IPS DF 4.7 (cell line): ENCODE data around the gene PTPRG.

Experiments
- DNase-seq: peaks from one replicate; pipeline ENCODE4 v3.0.0-alpha.2; 2013; ENCODE audit warnings: low spot score; ENCODE audit errors: extremely low read depth

Gene PTPRG

DNA sequence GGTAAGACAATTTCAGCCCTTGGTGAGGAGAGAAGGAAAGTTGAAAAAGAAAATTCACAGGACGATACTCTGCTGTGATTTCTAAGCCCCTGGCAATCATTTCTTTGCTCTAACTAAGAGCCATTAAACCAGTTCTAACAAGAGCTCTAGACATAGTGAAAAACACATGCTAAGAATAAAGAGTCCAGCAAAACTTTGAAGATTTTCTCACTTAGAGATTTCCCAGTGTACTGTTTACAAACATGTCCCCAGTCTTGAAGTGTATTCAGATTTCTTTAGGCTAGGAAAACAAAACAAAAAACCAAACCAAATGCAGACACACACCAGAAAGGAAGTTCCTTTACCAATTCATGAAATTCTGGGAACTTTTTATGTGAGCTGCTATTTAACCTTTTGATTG, 325.8 kb downstream of the PTPRG start:
- no peak for DNase-seq

DNA sequence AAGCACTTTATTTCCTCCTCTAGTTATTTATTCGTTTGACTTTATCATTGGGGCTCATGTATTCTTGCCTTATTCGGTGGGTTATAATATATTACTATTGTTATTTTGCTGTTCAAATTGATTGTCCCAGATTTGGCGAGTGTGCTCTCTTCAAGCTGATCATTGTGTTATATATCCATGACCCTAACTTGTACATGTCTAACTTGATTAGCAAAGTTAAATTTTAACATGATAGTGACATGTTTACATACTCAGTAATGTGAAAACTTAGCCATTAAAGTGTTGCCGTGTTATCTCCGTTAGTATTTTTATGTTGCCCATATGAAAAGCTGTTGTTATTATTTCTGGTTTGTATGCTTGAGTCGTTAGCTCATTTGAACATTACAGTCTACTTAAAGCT, 327.9 kb downstream of the PTPRG start:
- no peak for DNase-seq

DNA sequence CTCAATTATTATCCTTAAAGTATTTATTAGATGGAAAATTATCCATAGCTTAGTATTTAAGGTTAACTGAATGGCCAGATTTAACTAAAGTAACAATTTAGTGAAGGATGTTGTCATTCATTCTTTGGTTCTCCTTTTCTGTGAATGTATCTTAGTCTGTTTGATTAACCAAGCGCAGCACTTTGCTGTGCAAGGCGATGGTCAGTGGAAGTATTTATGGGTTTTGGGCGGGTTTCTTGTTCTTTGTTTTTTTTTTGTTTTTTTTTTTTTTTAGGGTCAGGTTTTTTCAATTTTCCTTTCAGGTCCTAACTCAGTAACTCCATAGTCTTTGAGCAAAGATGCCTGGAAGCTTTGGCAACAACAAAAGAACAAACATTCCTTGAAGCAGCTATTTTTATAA, 328.8 kb downstream of the PTPRG start:
- no peak for DNase-seq

DNA sequence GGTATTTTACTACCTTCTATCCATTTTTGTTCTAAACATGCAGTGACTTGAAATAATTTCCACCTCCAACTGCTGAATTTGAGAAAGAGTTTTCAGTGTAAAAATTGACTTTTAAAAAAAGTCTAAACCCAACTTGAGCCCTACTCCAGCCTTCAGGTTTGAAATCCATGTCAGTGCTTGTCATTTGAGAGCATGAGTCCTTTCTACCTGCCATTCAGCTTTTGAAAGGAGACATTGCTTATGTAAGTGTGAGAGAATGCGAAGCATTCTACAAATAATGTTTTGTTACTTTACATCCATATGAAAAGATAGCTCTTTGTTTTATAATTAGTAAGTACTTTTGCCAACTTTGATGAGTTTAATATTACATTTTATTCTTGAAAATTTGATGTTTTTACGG, 329.2 kb downstream of the PTPRG start:
- no peak for DNase-seq

DNA sequence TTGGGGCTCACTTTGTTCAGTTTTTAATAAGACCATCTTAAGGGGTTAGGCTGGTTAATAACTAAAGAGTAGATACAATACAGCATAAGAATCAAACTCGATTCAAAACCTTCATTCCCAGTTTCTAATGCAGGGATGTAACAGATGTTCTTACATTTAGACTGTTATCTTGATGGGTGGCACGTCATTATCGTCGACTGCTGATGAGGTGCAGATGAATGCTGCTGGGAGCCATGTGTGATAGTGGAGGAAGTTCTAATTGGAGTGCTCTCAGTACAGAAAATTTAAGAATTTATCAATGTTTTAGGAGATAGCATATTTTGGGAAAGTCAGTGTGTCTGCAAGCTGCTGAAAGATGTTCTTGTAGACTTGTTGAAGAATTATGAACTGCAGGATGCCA, 331.5 kb downstream of the PTPRG start:
- no peak for DNase-seq

DNA sequence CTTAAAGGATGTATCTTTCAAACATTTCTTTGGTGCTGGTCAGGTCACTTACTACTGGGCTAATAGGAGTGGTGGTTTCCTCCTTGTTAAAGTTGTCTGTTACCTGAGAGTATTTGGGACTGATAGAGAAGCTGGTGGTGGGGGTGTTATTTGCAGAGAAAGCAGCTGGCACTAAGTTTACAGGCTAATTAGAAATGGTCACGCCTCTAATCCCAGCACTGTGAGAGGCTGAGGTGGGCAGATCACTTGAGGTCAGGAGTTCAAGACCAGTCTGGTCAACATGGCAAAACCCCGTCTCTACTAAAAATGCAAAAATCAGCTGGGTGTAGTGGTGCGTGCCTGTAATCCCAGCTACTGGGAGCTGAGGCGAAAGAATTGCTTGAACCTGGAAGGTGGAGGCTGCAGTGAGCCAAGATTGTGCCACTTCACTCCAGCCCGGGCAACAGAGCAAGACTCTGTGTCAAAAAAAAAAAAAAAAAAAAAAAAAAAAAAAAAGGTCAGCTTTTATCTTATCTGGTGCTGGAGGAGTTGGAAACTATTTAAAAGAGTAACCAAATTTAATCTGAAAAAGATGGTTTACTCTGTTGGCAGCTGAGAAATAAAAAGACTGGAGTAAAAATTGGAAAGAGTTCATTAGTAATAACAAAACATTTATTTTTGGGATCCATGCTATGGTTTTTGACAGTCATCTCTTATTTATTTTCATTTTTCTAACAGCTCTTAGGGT, 332.6 kb downstream of the PTPRG start:
- DNase-seq = no peak

DNA sequence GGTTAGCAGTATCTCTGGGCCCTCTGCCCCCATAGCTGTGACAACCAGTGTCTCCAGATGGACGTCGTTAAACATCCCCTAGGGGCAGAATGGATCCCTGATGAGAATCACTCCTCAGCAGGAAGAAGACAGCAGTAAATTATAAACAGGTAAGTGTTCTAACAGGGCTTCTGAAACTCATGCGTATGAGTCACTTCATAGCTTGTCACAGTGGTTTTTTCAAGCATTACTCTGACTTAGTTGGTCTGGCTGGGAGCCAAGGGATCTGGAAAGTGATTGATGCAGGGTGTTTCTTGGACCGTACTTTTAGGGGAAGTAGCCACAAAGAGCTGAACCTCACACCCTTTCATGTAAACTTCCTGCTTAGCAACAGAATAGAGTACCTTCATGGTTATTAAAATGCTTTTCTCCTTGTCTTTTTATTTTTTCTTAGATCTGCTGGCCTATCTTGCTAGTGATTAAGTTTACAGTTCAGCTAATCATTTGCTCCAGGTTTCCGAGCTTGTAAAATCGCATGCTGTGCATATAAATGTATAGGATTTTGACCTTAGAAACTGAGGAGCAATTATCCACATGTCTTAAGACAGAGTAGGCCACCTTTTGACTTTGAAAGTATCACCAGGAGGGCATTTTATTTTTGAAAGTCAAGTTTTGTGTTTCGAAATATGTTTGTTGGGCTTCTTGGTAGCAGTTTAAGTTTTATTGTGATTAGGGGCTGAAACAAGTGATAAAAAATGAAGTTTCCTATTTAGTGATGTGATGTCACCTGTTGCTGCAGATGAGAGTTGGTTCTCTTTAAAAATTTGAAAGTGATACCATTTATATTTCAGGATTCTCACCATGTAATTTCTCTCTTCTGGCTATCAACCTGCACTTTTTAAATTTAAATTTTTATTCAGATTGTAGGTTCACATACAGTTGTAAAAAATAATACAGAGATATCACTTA, 333.9 kb downstream of the PTPRG start:
- DNase-seq = no peak

DNA sequence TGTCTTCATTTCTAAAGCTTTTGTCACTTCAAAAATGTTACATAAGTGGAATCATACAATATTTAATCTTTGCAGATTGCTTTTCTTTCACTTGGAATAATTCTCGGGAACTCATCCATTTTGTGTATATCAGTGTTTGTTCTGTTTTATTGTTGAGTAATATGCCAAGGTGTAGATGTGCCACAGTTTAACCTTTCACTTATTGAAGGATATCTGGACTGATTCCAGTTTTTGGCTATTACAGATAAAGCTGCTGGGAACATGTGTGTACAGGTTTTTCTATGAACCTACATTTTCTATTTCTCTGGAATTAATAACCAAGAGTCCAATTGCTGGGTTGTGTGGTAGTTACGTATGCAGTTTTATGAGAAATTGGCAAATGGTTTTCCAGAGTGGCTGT, 334.9 kb downstream of the PTPRG start:
- no peak for DNase-seq

DNA sequence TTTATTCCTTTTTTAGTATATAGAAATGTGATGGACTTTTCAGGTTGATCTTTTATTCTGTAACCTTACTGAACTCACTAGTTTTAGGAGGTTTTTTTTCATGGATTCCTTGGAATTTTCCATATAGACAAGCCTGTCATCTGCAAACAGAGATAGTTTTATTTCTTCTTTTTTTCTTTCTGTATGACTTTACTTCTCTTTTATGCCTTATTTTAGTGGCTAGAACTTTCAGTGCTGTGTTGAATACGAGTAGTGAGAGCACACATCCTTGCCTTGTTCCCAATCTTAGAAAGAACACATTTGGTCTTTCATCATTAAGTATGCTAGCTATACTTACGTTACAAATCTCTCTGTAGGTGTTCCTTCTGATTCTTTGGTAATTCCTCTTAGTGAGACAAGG, 336.5 kb downstream of the PTPRG start:
- no peak for DNase-seq

DNA sequence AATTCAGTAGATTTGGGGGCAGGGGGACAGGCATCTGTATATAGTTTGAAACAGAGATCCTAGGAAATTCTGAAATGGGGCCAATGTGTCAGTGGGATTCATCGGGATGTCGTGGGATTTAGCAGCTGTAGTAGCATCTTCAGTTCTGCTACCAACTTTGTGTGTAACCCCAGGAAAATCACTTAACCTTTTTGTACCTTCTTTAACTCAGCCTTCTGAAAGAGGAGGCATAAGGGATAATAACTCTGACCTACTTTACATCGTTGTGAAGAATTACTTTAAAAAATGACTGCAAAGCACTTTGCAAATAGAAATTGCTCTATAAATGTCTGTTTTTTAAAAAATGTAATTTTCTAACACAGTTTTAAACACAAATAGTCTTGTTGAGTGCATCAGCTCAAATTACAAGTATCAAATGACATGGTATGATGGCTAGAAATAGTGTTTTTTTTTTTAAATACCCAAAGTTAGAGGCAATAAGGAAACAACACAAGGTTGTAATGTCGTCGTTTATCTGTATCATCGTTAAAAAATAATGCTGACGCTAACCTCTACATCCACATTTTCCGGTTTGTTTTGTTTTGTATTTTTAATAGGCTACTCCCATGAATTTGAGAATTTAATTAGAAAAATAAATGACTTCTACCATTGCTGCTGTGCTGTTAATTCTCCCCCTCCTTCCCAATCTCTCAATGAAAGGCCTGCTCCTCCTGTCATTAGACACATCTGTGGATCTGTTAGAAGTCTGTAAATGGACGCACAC, 338.5 kb downstream of the PTPRG start:
- no peak for DNase-seq

DNA sequence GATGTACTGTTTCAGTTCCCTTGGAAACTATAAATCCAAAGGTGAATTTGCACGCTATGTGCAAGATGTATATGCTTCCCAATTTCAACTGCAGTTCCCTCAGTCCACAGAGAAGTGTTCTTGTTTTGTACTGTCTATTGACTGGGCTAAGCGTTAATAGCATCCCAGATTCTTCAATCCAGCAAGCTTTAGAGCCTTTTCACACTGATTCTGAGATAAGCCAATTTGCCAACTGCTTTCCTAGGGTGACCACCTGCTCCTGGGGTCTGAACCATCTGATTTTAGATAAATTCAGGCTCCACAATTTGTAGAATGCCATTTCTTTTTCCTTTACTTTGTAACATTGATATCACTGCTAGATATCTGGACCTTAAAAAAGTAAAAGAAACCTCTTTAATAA, 340.1 kb downstream of the PTPRG start:
- no peak for DNase-seq

DNA sequence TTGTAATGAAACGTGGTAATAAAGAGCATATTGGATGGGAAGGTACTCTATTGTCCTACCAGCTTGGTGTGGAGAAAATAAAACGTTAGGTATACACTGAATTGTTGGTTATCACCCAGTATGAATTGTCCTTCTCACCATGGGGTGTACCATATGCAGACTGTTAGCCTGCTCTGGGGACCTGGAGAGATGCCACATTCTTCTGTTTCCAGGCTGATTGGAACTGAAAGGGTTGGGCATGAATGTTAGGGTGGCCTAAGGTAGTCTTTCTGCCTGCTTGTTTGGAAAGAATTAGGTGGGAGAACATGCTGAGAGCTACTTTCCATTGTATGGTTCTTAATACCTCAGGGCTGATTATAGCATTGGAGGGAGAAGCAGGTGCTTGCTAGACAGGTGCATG, 340.6 kb downstream of the PTPRG start:
- no peak for DNase-seq

DNA sequence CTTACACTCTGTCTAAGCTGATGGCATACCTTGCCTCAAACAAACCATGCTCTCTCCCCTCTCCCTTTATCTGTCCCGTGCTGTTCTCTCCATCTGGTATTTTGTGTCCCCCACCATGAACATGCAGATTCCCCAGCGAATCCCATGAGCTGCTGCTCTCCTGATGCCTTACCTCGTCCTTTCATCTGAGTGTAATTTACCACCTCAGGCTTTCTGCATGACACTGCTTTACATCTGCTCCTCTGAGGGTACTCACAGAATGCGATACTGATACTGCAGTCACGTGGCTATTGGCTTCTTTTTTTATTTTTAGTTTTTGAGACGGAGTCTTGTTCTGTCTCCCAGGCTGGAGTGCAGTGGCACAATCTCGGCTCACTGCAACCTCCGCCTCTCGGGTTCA, 341.7 kb downstream of the PTPRG start:
- no peak for DNase-seq

DNA sequence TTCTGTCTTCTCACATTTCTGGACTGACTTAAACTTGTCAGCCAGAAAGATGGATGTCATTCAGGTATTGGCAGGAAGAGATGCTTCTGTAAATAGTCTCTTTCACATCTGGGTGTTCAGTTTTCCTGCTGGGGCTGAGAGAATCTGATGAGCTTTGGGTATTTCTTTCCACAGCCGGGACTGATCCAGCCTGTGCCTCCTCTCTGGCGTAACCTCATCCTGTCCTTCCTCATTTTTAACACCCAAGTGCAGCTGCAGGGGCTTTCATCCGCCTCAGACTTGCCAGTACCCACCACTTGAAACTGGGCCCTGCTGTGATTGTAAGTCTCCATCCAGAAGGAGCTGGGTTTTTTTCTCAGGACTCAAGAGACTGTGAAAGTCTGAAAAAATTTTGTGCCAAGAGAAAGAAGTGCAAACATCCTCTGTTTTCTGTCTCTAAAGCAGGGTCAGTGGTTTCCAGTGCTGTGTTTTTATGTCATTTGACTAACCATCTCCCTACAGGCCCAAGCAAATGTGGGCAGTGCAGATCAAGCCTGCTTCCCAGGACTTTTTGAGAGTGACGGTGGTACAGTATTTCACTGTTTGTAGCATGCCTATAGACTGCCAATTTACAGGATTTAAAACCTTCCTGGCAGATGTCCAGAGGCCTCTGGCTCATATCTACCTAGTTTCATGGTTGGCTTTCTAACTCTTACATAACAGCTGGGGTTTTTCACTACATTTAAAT, 342.7 kb downstream of the PTPRG start:
- DNase-seq = no peak

DNA sequence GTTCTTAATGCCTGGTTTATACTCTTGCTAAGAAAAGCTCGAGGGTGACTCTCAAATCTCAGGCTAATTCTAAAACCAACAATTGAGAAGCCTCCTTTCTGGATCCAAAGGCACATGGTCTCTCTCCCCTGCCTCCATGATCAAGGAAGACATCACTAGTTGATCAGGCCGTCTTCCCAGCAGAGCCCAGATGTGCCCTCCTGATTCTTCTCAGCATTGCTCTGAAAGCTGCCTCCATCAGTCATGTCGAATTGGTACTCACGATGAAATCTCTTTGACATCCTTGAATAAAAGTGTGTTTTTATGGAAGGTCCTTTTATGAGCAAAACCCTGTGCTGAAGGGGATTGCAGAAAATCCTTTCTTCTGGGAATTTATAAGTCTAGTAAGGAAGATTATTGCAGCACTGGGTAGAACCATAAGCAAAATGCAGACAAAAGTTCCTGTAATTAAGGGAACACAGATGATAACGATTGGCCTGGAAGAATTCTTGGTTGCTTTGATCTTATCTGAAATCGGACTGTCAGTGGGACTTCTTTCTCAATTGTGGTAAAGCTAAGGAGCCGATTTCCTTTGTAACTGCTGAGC, 345.9 kb downstream of the PTPRG start:
- no peak for DNase-seq

DNA sequence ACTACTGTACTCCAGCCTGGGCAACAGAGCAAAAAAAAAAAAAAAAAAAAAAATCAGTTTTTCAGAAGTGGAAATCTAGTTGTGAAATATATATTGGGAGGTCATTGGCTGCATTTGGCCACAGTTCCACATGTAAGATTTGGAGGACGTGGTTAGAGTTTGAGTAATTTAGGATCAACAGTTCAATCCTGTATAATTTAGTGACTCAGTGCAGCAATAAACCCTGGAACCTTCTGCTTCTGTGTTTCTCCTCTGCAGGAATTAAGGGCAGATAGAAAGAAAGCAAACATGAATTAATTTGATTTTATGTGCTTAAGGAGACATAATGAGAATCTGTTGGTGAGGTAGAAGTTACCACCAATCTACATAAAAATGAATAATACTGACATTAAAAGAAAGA, 347.0 kb downstream of the PTPRG start:
- DNase-seq = no peak

DNA sequence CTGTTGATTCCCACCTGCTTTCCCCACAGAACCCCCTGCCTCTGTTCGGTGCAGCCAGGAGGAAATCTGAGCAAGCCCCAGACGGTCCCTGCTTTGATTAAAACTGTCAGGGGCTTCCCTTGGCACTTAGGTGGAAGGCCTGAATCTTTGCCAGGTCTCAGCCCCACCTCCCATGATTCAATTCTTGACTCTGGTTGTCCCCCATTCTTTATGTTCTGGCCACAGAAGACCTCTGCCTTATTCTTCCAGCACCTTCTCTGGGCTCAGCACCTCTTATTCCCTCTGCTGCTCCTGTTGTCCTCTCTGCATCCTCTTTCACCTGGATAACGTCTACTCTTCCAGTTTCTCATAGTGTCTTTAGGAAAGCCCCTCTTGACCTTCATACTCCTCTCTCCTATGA, 349.4 kb downstream of the PTPRG start:
- no peak for DNase-seq

DNA sequence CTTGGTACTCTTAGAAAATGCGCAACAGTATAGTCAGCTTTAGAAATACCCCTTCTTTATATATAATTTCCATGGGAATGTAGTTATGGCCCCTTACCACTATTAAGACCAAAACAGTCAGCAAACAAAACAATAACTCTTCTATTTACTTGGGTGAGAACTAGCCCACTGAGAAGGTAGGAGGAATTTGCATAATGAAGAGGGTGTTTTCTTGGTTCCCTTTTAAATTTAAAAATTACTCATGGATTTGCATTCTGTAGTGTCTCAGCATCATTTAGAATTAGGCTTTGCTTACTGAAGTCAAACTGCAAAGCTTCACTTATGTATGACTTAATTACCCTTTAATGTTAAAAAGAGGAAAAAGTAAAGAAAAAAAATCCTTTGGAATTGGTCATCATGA, 350.8 kb downstream of the PTPRG start:
- DNase-seq = no peak

DNA sequence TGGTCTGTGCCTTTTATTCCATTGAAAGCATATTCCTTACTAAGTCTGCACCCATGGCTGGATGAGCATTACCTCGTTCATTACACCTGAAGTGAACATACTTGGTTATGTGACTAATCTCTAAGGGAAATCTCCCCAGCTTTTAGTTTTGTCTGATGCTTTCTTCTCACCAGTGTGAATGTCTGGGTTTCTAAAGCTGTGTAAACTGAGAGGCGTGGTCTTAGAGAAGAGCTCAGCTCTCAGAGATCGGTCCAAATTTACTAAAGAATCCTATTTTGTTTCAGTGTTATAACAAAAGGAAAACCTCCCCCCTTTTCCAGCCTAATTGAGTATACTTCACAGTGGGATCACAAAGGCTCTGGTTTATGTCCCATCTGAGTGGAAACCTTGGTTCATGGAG, 352.3 kb downstream of the PTPRG start:
- DNase-seq = no peak

DNA sequence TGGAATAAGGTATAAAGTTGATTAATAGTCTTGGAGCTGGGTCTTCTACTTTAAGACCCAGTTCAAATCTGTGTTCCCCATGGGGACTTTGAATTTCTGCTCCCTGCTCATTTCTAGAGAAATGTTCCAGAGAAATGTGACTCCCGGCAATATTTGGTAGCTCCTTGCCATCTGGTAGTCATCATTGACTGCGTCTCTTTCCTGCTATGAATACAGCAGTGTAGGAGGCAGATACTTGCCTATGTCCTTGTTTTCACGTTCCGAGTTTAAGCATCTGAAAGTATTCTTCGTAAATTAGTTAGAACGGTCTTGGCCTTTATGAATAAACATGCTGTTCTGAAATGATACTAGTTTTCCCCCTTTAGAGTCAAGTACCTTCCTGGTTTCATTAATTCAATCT, 352.9 kb downstream of the PTPRG start:
- DNase-seq = no peak

DNA sequence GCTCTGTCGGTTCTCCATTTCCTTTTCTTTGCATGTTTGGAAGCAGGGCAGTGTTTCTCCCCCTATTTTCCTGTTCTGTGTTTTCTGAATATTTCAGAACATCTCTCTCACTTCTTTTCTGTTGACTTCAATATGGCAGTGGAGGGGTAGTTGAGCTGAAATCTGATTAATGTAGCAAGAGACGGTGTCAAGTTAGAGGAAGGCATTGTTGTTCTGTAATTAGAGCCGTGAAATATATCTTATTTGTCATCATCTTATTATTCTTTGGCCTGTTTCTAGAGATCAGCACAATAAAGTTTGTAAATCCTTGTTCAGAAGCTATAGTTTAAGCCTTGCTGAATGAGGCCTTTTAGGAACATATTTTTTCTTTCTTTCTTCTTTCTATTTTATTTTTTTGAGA, 353.9 kb downstream of the PTPRG start:
- DNase-seq = no peak
